ENCODE results near the gene ERCC6L2.

ERCC6L2 gene

GRCh38 chr9:95879591-95879990, 4.1 kb downstream of the ERCC6L2 start:
- Histone ChIP-seq H3K27ac (ENCODE audit: low read depth, low read length) (no peak overlapping the region), H3K36me3 (ENCODE audit: control insufficient read depth, low read length) (peaks cover 47% of the 10 kb centered on the region), H3K27me3 (ENCODE audit: control insufficient read depth, low read length) (no peaks in the 10 kb centered on the region), H3K9me2 (replicated peaks; ENCODE audit: control insufficient read depth, low read length) (no peaks in the 10 kb centered on the region), H3K4me3 (ENCODE audit: low read length) (no peak overlapping the region), H3K4me2 (ENCODE audit: low read length) (no peak overlapping the region), H3K9me3 (ENCODE audit: control insufficient read depth, insufficient read depth, low read length) (no peaks in the 10 kb centered on the region), H3K4me1 (ENCODE audit: control insufficient read depth, low read length) (peaks cover 8% of the 10 kb centered on the region; the same call in 1 of the 2 replicates), H4K20me1 (ENCODE audit: control insufficient read depth, insufficient read depth, low read depth, low read length) (no peaks in the 10 kb centered on the region), H3F3A (ENCODE audit: control insufficient read depth, insufficient read depth) (peaks cover 4% of the 10 kb centered on the region; the same call in 1 of the 2 replicates), H3K79me2 (ENCODE audit: control insufficient read depth, low read length) (peaks cover 56% of the 10 kb centered on the region)
- TF ChIP-seq CTCF (IDR thresholded peaks at IDR 0.05; ENCODE audit: low read depth, low read length, poor library complexity, severe bottlenecking) (no peak), EZH2phosphoT487 (IDR thresholded peaks at IDR 0.05; ENCODE audit: borderline replicate concordance, low read length) (no peak)

- Histone ChIP-seq H4K20me1 (ENCODE audit: control insufficient read depth, insufficient read depth, low read depth, low read length) (no peaks in the 10 kb centered on the region), H3K4me1 (ENCODE audit: control insufficient read depth, low read length) (peaks cover 8% of the 10 kb centered on the region; the same call in 1 of the 2 replicates), H3K9me3 (ENCODE audit: control insufficient read depth, insufficient read depth, low read length) (no peaks in the 10 kb centered on the region), H3K4me3 (ENCODE audit: low read length) (no peak overlapping the region), H3K27me3 (ENCODE audit: control insufficient read depth, low read length) (no peaks in the 10 kb centered on the region), H3K9me2 (replicated peaks; ENCODE audit: control insufficient read depth, low read length) (no peaks in the 10 kb centered on the region), H3K27ac (ENCODE audit: low read depth, low read length) (no peak overlapping the region), H3K36me3 (ENCODE audit: control insufficient read depth, low read length) (peaks cover 49% of the 10 kb centered on the region), H3K4me2 (ENCODE audit: low read length) (no peak overlapping the region), H3K79me2 (ENCODE audit: control insufficient read depth, low read length) (peaks cover 56% of the 10 kb centered on the region), H3F3A (ENCODE audit: control insufficient read depth, insufficient read depth) (peaks cover 4% of the 10 kb centered on the region; the same call in 1 of the 2 replicates)
- TF ChIP-seq CTCF (IDR thresholded peaks at IDR 0.05; ENCODE audit: low read depth, low read length, poor library complexity, severe bottlenecking) (no peak), EZH2phosphoT487 (IDR thresholded peaks at IDR 0.05; ENCODE audit: borderline replicate concordance, low read length) (no peak)
These were observed 4.7 kb downstream of the ERCC6L2 start for GRCh38 chr9:95880021-95880690.

- H3F3A ChIP-seq (ENCODE audit: control insufficient read depth, insufficient read depth): no peaks in the 10 kb centered on the region
- peaks cover 79% of the 10 kb centered on the region for H3K79me2 ChIP-seq (ENCODE audit: control insufficient read depth, low read length)
- peaks cover 74% of the 10 kb centered on the region for H3K36me3 ChIP-seq (ENCODE audit: control insufficient read depth, low read length)
- H3K4me1 ChIP-seq (ENCODE audit: control insufficient read depth, low read length): no peaks in the 10 kb centered on the region
- no peaks in the 10 kb centered on the region for H3K9me2 ChIP-seq (replicated peaks; ENCODE audit: control insufficient read depth, low read length)
- H3K27ac ChIP-seq (ENCODE audit: low read depth, low read length): no peak overlapping the region
- no peak overlapping the region for H3K4me3 ChIP-seq (ENCODE audit: low read length)
- H3K4me2 ChIP-seq (ENCODE audit: low read length): no peak overlapping the region
- TF ChIP-seq CTCF (IDR thresholded peaks at IDR 0.05; ENCODE audit: low read depth, low read length, poor library complexity, severe bottlenecking) (no peak), EZH2phosphoT487 (IDR thresholded peaks at IDR 0.05; ENCODE audit: borderline replicate concordance, low read length) (no peak)
- no peaks in the 10 kb centered on the region for H4K20me1 ChIP-seq (ENCODE audit: control insufficient read depth, insufficient read depth, low read depth, low read length)
- no peaks in the 10 kb centered on the region for H3K27me3 ChIP-seq (ENCODE audit: control insufficient read depth, low read length)
- H3K9me3 ChIP-seq (ENCODE audit: control insufficient read depth, insufficient read depth, low read length): peaks cover 11% of the 10 kb centered on the region; the same call in 1 of the 2 replicates
These were observed 12.5 kb downstream of the ERCC6L2 start for GRCh38 chr9:95887926-95888497.

All from DOHH2 (cell line).